IMR-90 (cell line): ENCODE data around the gene PLAAT3. TPM values are rescaled to one million over a fixed set of nuclear protein-coding genes. Genes with fewer than 3 reads are reported as not detected.
"Not testable (repeated sequence)": the region's sequence is repeated elsewhere in the genome, so short reads cannot be mapped to it uniquely, and the experiment has no call there.

Experiments
- ATAC-seq: fragments of 200-7000 bp; cut with Tn5 transposase; 2 replicates; pipeline ENCODE4 v1.9.1; 2020; ENCODE audit warnings: low read depth, mild to moderate bottlenecking, moderate library complexity
- BruUV-seq: library from RNA; stranded (reverse); fragments of 400-500 nt; replicated peaks from 2 replicates; lab custom pipeline; 2021; lab: Mats Ljungman, UMichigan
- CTCF ChIA-PET: fragments of 300-600 bp; formaldehyde crosslinking; extraction: SDS; loops from one replicate; lab custom pipeline; 2021; ENCODE audit warnings: antibody characterized with exemption; lab: Yijun Ruan, JAX
- POLR2A ChIA-PET: fragments of 300-600 bp; sonication (Branson Sonifier 250); formaldehyde crosslinking; loops from one replicate; lab custom pipeline; 2022; ENCODE audit warnings: antibody characterized with exemption; ENCODE audit not compliant: unreplicated experiment; lab: Charles Lee
- DNase-seq: peaks from one replicate; pipeline ENCODE4 v3.0.0; 2013
- H2AFZ ChIP-seq: replicated peaks from 2 replicates; pipeline ENCODE3; 2013; ENCODE audit warnings: low read length, mild to moderate bottlenecking; ENCODE audit not compliant: poor library complexity
- H2AK5ac ChIP-seq: 2 replicates; pipeline ENCODE4 v1.6.1; 2013; ENCODE audit warnings: low read depth, low read length, inconsistent platforms
- H2AK9ac ChIP-seq: replicated peaks from 2 replicates; pipeline ENCODE3; 2013; ENCODE audit warnings: mild to moderate bottlenecking, low read depth, low read length, moderate library complexity; ENCODE audit not compliant: poor library complexity
- H2BK120ac ChIP-seq: 2 replicates; pipeline ENCODE4 v1.6.1; 2013; ENCODE audit warnings: low read depth, low read length, inconsistent platforms
- H2BK15ac ChIP-seq: 3 replicates; pipeline ENCODE4 v1.6.1; 2013; ENCODE audit warnings: low read depth, low read length, inconsistent platforms
- H2BK20ac ChIP-seq: 2 replicates; pipeline ENCODE4 v1.6.1; 2013; ENCODE audit warnings: low read depth, mild to moderate bottlenecking, inconsistent platforms, low read length, moderate library complexity
- H2BK5ac ChIP-seq: 2 replicates; pipeline ENCODE4 v1.6.1; 2013; ENCODE audit warnings: mild to moderate bottlenecking, low read depth, low read length, inconsistent platforms; ENCODE audit not compliant: poor library complexity, severe bottlenecking
- H3K14ac ChIP-seq: replicated peaks from 2 replicates; pipeline ENCODE4 v1.6.1; 2013; ENCODE audit warnings: low read depth, low read length, inconsistent platforms
- H3K18ac ChIP-seq: 2 replicates; pipeline ENCODE4 v1.6.1; 2013; ENCODE audit warnings: low read depth, low read length, control low read depth
- H3K23ac ChIP-seq: 2 replicates; pipeline ENCODE4 v1.6.1; 2013; ENCODE audit warnings: low read depth, low read length, inconsistent platforms
- H3K27ac ChIP-seq: 2 replicates; pipeline ENCODE4 v1.5.1; 2013; ENCODE audit warnings: mild to moderate bottlenecking, control low read depth, low read length; ENCODE audit not compliant: insufficient read depth
- H3K27me3 ChIP-seq: 2 replicates; pipeline ENCODE4 v1.6.1; 2013; ENCODE audit warnings: low read length; ENCODE audit not compliant: control insufficient read depth, insufficient read depth
- H3K36me3 ChIP-seq: 2 replicates; pipeline ENCODE4 v1.6.1; 2013; ENCODE audit warnings: low read length, mixed read lengths; ENCODE audit not compliant: control insufficient read depth, insufficient read depth
- H3K4ac ChIP-seq: 2 replicates; pipeline ENCODE4 v1.6.1; 2013; ENCODE audit warnings: low read depth, low read length, inconsistent platforms
- H3K4me1 ChIP-seq: 2 replicates; pipeline ENCODE4 v1.6.1; 2013; ENCODE audit warnings: low read length, mixed read lengths; ENCODE audit not compliant: control insufficient read depth, insufficient read depth
- H3K4me2 ChIP-seq: 2 replicates; pipeline ENCODE4 v1.6.1; 2013; ENCODE audit warnings: low read depth, mild to moderate bottlenecking, control low read depth, low read length, moderate library complexity
- H3K4me3 ChIP-seq: 2 replicates; pipeline ENCODE4 v1.5.1; 2013; ENCODE audit warnings: low read depth, mild to moderate bottlenecking, control low read depth, low read length, moderate library complexity; ENCODE audit not compliant: insufficient read depth
- H3K56ac ChIP-seq: 2 replicates; pipeline ENCODE4 v1.6.1; 2013; ENCODE audit warnings: low read length, inconsistent platforms; ENCODE audit not compliant: insufficient read depth; ENCODE audit errors: extremely low read depth
- H3K79me1 ChIP-seq, 2 experiments: 2 replicates each; pipeline ENCODE4 v1.6.1; 2013; ENCODE audit warnings: low read length in 2 of 2, inconsistent platforms in 1 of 2, low read depth in 1 of 2
- H3K9ac ChIP-seq: 2 replicates; pipeline ENCODE4 v1.6.1; 2013; ENCODE audit warnings: low read depth, low read length, control low read depth
- H3K9me1 ChIP-seq: 2 replicates; pipeline ENCODE4 v1.6.1; 2013; ENCODE audit warnings: low read length, inconsistent platforms; ENCODE audit not compliant: insufficient read depth
- H3K9me3 ChIP-seq: 2 replicates; pipeline ENCODE4 v1.6.1; 2013; ENCODE audit warnings: low read length; ENCODE audit not compliant: control insufficient read depth, insufficient read depth
- H4K20me1 ChIP-seq: 2 replicates; pipeline ENCODE4 v1.6.1; 2013; ENCODE audit warnings: low read length, inconsistent platforms; ENCODE audit not compliant: insufficient read depth
- H4K5ac ChIP-seq: 2 replicates; pipeline ENCODE4 v1.6.1; 2013; ENCODE audit warnings: mild to moderate bottlenecking, low read depth, low read length, control low read depth
- H4K8ac ChIP-seq, 2 experiments: 2 replicates each; pipeline ENCODE4 v1.6.1; 2013; ENCODE audit warnings: low read depth in 2 of 2, low read length in 2 of 2, control low read depth in 1 of 2, inconsistent platforms in 1 of 2
- H4K91ac ChIP-seq: 2 replicates; pipeline ENCODE4 v1.6.1; 2013; ENCODE audit warnings: low read depth, low read length, inconsistent platforms; ENCODE audit not compliant: insufficient read depth
- WGBS, 2 experiments: methylation state at CpG; one replicate each; pipeline versions ENCODE4 v1.1.5 to v1.1.7; 2013; ENCODE audit warnings: missing lambda C conversion rate in 2 of 2; ENCODE audit not compliant: insufficient read length in 1 of 2; ENCODE audit errors: extremely low coverage in 2 of 2; 5-methylcytosine and 5-hydroxymethylcytosine counted together
- dilution Hi-C: fragments of 300-500 bp; cut with HindIII; formaldehyde crosslinking; loops from one replicate; pipeline ENCODE4 v1.14.3; 2018; ENCODE audit warnings: low sequenced_read_pairs; ENCODE audit not compliant: unreplicated experiment
- in situ Hi-C: fragments of 300-500 bp; cut with MboI; formaldehyde crosslinking; loops from 3 replicates; pipeline ENCODE4 v1.14.3; 2019; ENCODE audit warnings: low sequenced_read_pairs, inconsistent platforms, mixed read lengths
- intact Hi-C: fragments of 100-400 bp; cut with micrococcal nuclease; formaldehyde crosslinking; loops from 2 replicates; pipeline ENCODE4 v1.10.0; 2022
- polyA plus RNA-seq, 3 experiments: library from polyadenylated mRNA; depleted of rRNA; stranded (reverse); fragments of >200 nt; gene quantifications; 2 replicates each; pipeline ENCODE4 v1.2.3, GENCODE V29; 2012; ENCODE audit warnings: low replicate concordance in 1 of 3
- total RNA-seq: library from RNA; depleted of rRNA; stranded (reverse); fragments of >200 nt; gene quantifications from 2 replicates; pipeline ENCODE4 v1.2.3, GENCODE V29; 2012

The PLAAT3 gene
- total and polyA plus RNA-seq, 2 of the 4 experiments (the other 2 are of a cell fraction): 3.2 to 3.9 TPM

GRCh38 chr11:63529373-63529772, 84.9 kb downstream of the PLAAT3 start:
- POLR2A ChIA-PET, H3K36me3 ChIP-seq, H2BK5ac ChIP-seq, CTCF ChIA-PET, H3K18ac ChIP-seq, H3K4me2 ChIP-seq, in situ Hi-C loops, H3K9ac ChIP-seq, H4K5ac ChIP-seq, H2BK120ac ChIP-seq, H3K14ac ChIP-seq, ATAC-seq, H3K27me3 ChIP-seq, H4K20me1 ChIP-seq, DNase-seq, H2AK9ac ChIP-seq, H3K56ac ChIP-seq, H4K91ac ChIP-seq, H3K79me1 ChIP-seq, BruUV-seq, H3K9me1 ChIP-seq, H4K8ac ChIP-seq, dilution Hi-C loops, H3K27ac ChIP-seq, H2AK5ac ChIP-seq, H3K4me3 ChIP-seq, H3K4ac ChIP-seq, intact Hi-C loops, H3K23ac ChIP-seq, H2AFZ ChIP-seq, H2BK15ac ChIP-seq, H3K4me1 ChIP-seq, H2BK20ac ChIP-seq, H3K9me3 ChIP-seq: not testable (repeated sequence)
- WGBS, 2 experiments: 28% methylated on average over 2 of the region's 6 CpGs; no CpG with 5 or more reads in 1 of the 2 experiments

GRCh38 chr11:63528729-63529278, 85.4 kb downstream of the PLAAT3 start:
- H3K4me3 ChIP-seq, H3K27me3 ChIP-seq, in situ Hi-C loops, dilution Hi-C loops, H2BK20ac ChIP-seq, DNase-seq, H3K4me2 ChIP-seq, POLR2A ChIA-PET, CTCF ChIA-PET, H2AK5ac ChIP-seq, H3K23ac ChIP-seq, H3K27ac ChIP-seq, BruUV-seq, H2BK15ac ChIP-seq, H3K9ac ChIP-seq, H3K9me1 ChIP-seq, H2BK5ac ChIP-seq, H4K5ac ChIP-seq, H3K36me3 ChIP-seq, H2AFZ ChIP-seq, H3K56ac ChIP-seq, H2AK9ac ChIP-seq, H4K91ac ChIP-seq, H3K14ac ChIP-seq, H4K20me1 ChIP-seq, H3K4ac ChIP-seq, H2BK120ac ChIP-seq, intact Hi-C loops, H3K9me3 ChIP-seq, ATAC-seq, H3K79me1 ChIP-seq, H3K4me1 ChIP-seq, H4K8ac ChIP-seq, H3K18ac ChIP-seq: not testable (repeated sequence)
- 0% methylated on average over 1 of the region's 3 CpGs; no CpG with 5 or more reads in 1 of the 2 experiments for WGBS, 2 experiments
